B cell (primary cell): Measurements from ENCODE around the gene P2RX2. TPM values are rescaled to one million over a fixed set of nuclear protein-coding genes. Genes with fewer than 3 reads are reported as not detected.

Source experiments
- ATAC-seq: fragments of 200-7000 bp; cut with Tn5 transposase; one replicate; pipeline ENCODE4 v1.10.0; 2021; ENCODE audit warnings: low read depth, mild to moderate bottlenecking, moderate number of reproducible peaks, moderate library complexity
- CTCF ChIA-PET: fragments of 350-600 bp; sonication (Branson Sonifier 250); formaldehyde crosslinking; loops from one replicate; lab custom pipeline; 2021; ENCODE audit warnings: antibody characterized with exemption, inconsistent platforms; lab: Charles Lee
- POLR2A ChIA-PET: fragments of 350-600 bp; sonication (Branson Sonifier 250); formaldehyde crosslinking; loops from one replicate; lab custom pipeline; 2021; ENCODE audit warnings: antibody characterized with exemption; lab: Charles Lee
- DNase-seq: peaks from one replicate; pipeline ENCODE4 v3.0.0; 2013
- H2AFZ ChIP-seq: 2 replicates; pipeline ENCODE4 v1.6.1; 2012; ENCODE audit warnings: mild to moderate bottlenecking, low read depth, low read length; ENCODE audit not compliant: insufficient read depth, poor library complexity, severe bottlenecking
- H3K27ac ChIP-seq, 2 donors: 1 replicate in 1 of 2; 2 replicates in 1 of 2; pipeline ENCODE4 v1.5.1; 2012 to 2013; ENCODE audit warnings: low read length in 2 of 2, mild to moderate bottlenecking in 2 of 2, moderate library complexity in 1 of 2
- H3K27me3 ChIP-seq, 4 experiments: fragments of 200-600 bp in 1 of 4; sonication (generic) in 1 of 4; replicated peaks in 1 of 4; 1 replicate in 2 of 4; 2 replicates in 2 of 4; pipeline versions ENCODE4 v1.6.1 to v1.7.0; 2013 to 2016; ENCODE audit warnings: low read length in 3 of 4, mild to moderate bottlenecking in 2 of 4, mixed read lengths in 1 of 4, moderate library complexity in 1 of 4; ENCODE audit not compliant: insufficient read depth in 4 of 4, control insufficient read depth in 3 of 4; ENCODE audit errors: control extremely low read depth in 1 of 4
- H3K36me3 ChIP-seq, 2 experiments: replicated peaks in 1 of 2; 1 replicate in 1 of 2; 2 replicates in 1 of 2; pipeline versions ENCODE4 v1.6.1 to v1.7.1; 2013; ENCODE audit warnings: low read length in 1 of 2; ENCODE audit not compliant: insufficient read depth in 2 of 2, control insufficient read depth in 1 of 2; ENCODE audit errors: control extremely low read depth in 1 of 2, extremely low read depth in 1 of 2
- H3K4me1 ChIP-seq, 2 donors: fragments of 200-600 bp in 1 of 2; sonication (generic) in 1 of 2; 1 replicate in 1 of 2; 2 replicates in 1 of 2; pipeline versions ENCODE4 v1.5.1 to v1.6.1; 2013 to 2017; ENCODE audit warnings: low read length in 2 of 2; ENCODE audit not compliant: control insufficient read depth in 2 of 2, insufficient read depth in 2 of 2
- H3K4me2 ChIP-seq: replicated peaks from 2 replicates; pipeline ENCODE3; 2012; ENCODE audit warnings: mild to moderate bottlenecking, low read depth, low read length; ENCODE audit not compliant: poor library complexity, severe bottlenecking
- H3K4me3 ChIP-seq, 5 experiments: fragments of 200-600 bp in 1 of 5; sonication (generic) in 1 of 5; 1 replicate in 3 of 5; 2 replicates in 2 of 5; pipeline versions ENCODE4 v1.5.1 to v1.7.0; 2011 to 2016; ENCODE audit warnings: low read length in 4 of 5, mild to moderate bottlenecking in 4 of 5, low read depth in 2 of 5, control low read depth in 1 of 5, moderate library complexity in 1 of 5; ENCODE audit not compliant: insufficient read depth in 1 of 5; ENCODE audit errors: control extremely low read depth in 1 of 5, extremely low read depth in 1 of 5
- H3K79me2 ChIP-seq: fragments of 200-600 bp; sonication (generic); one replicate; pipeline ENCODE4 v1.6.0; 2016; ENCODE audit warnings: low read length; ENCODE audit not compliant: control insufficient read depth, insufficient read depth
- H3K9ac ChIP-seq: fragments of 200-600 bp; sonication (generic); 2 replicates; pipeline ENCODE4 v1.6.1; 2017; ENCODE audit warnings: mild to moderate bottlenecking, low read length, moderate library complexity
- H3K9me3 ChIP-seq, 3 donors: one replicate each; pipeline versions ENCODE4 v1.6.1 to v1.7.1; 2013; ENCODE audit warnings: low read length in 2 of 3; ENCODE audit not compliant: control insufficient read depth in 2 of 3, insufficient read depth in 1 of 3; ENCODE audit errors: control extremely low read depth in 1 of 3
- H4K20me1 ChIP-seq: 2 replicates; pipeline ENCODE4 v1.6.0; 2012; ENCODE audit warnings: mild to moderate bottlenecking, low read length; ENCODE audit not compliant: insufficient read depth, control insufficient read depth, poor library complexity, severe bottlenecking
- H3K27ac Mint-ChIP-seq: one replicate; pipeline ENCODE4 v1.8.0; 2021; ENCODE audit warnings: mixed read lengths
- H3K27me3 Mint-ChIP-seq: one replicate; pipeline ENCODE4 v1.8.0; 2021; ENCODE audit warnings: mixed read lengths
- H3K4me1 Mint-ChIP-seq: one replicate; pipeline ENCODE4 v1.8.0; 2021; ENCODE audit warnings: mixed read lengths
- H3K4me3 Mint-ChIP-seq: one replicate; pipeline ENCODE4 v1.8.0; 2021; ENCODE audit warnings: mixed read lengths
- H3K9me3 Mint-ChIP-seq: one replicate; pipeline ENCODE4 v1.8.0; 2022; ENCODE audit warnings: mixed read lengths; ENCODE audit not compliant: insufficient read depth
- EZH2 ChIP-seq: IDR thresholded peaks from 2 replicates; pipeline ENCODE4 v1.6.1; 2012; ENCODE audit warnings: borderline replicate concordance, low read depth, mild to moderate bottlenecking, moderate library complexity, low read length; ENCODE audit not compliant: insufficient read depth, poor library complexity, severe bottlenecking
- WGBS: methylation state at CpG from one replicate; pipeline ENCODE4 v1.1.5; 2013; ENCODE audit warnings: missing lambda C conversion rate; ENCODE audit not compliant: insufficient coverage; 5-methylcytosine and 5-hydroxymethylcytosine counted together
- intact Hi-C: fragments of 100-400 bp; cut with micrococcal nuclease; formaldehyde crosslinking; loops from one replicate; pipeline ENCODE4 v1.10.0; 2022
- polyA minus RNA-seq: library from RNA; depleted of rRNA, polyadenylated mRNA; stranded (reverse); fragments of >200 nt; gene quantifications from 2 replicates; pipeline ENCODE4 v1.2.3, GENCODE V29; 2012
- polyA plus RNA-seq: library from polyadenylated mRNA; depleted of rRNA; stranded (reverse); fragments of >200 nt; gene quantifications from 2 replicates; pipeline ENCODE4 v1.2.3, GENCODE V29; 2012
- total RNA-seq, 2 donors: library from RNA; stranded (reverse); fragments of 120-200 nt in 1 of 2; gene quantifications; 1 replicate in 1 of 2; 2 replicates in 1 of 2; pipeline versions ENCODE4 v1.2.3 to v1.2.4, GENCODE V29; 2013 to 2022
- TF ChIP-seq, protein P1 (sequence below): fragments of 200-600 bp; IDR thresholded peaks from one replicate; pipeline ENCODE4 v1.8.0; 2022; ENCODE audit warnings: antibody characterized with exemption, mild to moderate bottlenecking

P2RX2 gene
- total RNA-seq (not detected in 2 replicates), polyA plus RNA-seq (not detected in 2 replicates), polyA minus RNA-seq (not detected in 2 replicates)
- not detected for total RNA-seq (2013)

DNA sequence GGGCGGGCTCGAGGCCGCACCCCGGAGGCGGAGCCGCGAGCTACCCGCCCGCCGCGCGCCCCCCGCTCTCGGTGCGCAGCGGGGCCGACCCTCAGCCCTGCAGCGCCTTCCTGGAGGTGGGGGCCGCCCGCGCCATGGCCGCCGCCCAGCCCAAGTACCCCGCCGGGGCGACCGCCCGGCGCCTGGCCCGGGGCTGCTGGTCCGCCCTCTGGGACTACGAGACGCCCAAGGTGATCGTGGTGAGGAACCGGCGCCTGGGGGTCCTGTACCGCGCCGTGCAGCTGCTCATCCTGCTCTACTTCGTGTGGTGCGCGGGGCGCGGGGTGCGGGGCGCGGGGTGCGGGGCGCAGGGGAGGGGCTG, at the start of gene P2RX2:
Gene P2RX2, plus strand, starts transcription at position 94 of the 361 bp plus-strand sequence. Its CDS starts 41 bp downstream, at position 135.
- peak within 1 kb of the TSS in 1 of 5 experiments; percentile 24 for H3K4me3 ChIP-seq
- Mint-ChIP-seq H3K27ac (no peak within 1 kb of the TSS), H3K4me3 (peak within 1 kb of the TSS; percentile 42), H3K27me3 (peaks cover 26% of the 10 kb centered on the region), H3K4me1 (peaks cover 11% of the 10 kb centered on the region), H3K9me3 (no peaks in the 10 kb centered on the region)
- peak within 1 kb of the TSS; percentile 52 for H3K4me2 ChIP-seq
- intact Hi-C loops: no loop called here
- H2AFZ ChIP-seq: no peak within 1 kb of the TSS
- ATAC-seq (no peak), DNase-seq (no peak)
- TF ChIP-seq, protein P1, sequence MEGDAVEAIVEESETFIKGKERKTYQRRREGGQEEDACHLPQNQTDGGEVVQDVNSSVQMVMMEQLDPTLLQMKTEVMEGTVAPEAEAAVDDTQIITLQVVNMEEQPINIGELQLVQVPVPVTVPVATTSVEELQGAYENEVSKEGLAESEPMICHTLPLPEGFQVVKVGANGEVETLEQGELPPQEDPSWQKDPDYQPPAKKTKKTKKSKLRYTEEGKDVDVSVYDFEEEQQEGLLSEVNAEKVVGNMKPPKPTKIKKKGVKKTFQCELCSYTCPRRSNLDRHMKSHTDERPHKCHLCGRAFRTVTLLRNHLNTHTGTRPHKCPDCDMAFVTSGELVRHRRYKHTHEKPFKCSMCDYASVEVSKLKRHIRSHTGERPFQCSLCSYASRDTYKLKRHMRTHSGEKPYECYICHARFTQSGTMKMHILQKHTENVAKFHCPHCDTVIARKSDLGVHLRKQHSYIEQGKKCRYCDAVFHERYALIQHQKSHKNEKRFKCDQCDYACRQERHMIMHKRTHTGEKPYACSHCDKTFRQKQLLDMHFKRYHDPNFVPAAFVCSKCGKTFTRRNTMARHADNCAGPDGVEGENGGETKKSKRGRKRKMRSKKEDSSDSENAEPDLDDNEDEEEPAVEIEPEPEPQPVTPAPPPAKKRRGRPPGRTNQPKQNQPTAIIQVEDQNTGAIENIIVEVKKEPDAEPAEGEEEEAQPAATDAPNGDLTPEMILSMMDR: no peak
- no peak for TF ChIP-seq EZH2
- peaks cover 6 to 30% (median 19%) of the 10 kb centered on the region in 3 donors for H3K9me3 ChIP-seq
- peaks cover 0 to 40% (median 25%) of the 10 kb centered on the region in 4 experiments for H3K27me3 ChIP-seq
- no peaks in the 10 kb centered on the region for H4K20me1 ChIP-seq
- no peaks in the 10 kb centered on the region for H3K79me2 ChIP-seq
- H3K27ac ChIP-seq: no peak within 1 kb of the TSS
- 17% methylated on average over 46 of the region's 49 CpGs for WGBS
- POLR2A ChIA-PET: no interaction called here
- no peak within 1 kb of the TSS for H3K9ac ChIP-seq
- H3K4me1 ChIP-seq: peaks cover 6 to 11% of the 10 kb centered on the region in 2 donors
- CTCF ChIA-PET: interaction anchor here (1.0 to 1.9 kb wide), 2 partner anchors 19 to 465 kb away, joined by 6 to 8 read pairs; no protein-coding TSS in a partner anchor
- H3K36me3 ChIP-seq: peaks cover 0 to 1% of the 10 kb centered on the region in 2 experiments

GRCh38 chr12:132568826-132569480, 49.6 kb upstream of the P2RX2 start:
- Histone ChIP-seq H2AFZ (no peak overlapping the region), H3K4me2 (no peak overlapping the region), H3K27me3 (no peaks in the 10 kb centered on the region), H3K9me3 (no peaks in the 10 kb centered on the region), H3K27ac (no peak overlapping the region), H3K9ac (no peak overlapping the region), H4K20me1 (peaks cover 60% of the 10 kb centered on the region), H3K4me1 (no peaks in the 10 kb centered on the region), H3K36me3 (peaks cover 2 to 46% of the 10 kb centered on the region in 2 experiments), H3K79me2 (peaks cover 40% of the 10 kb centered on the region), H3K4me3 (no peak overlapping the region)
- Mint-ChIP-seq H3K27me3 (no peaks in the 10 kb centered on the region), H3K4me1 (no peaks in the 10 kb centered on the region), H3K27ac (no peak overlapping the region), H3K9me3 (no peaks in the 10 kb centered on the region), H3K4me3 (no peak overlapping the region)
- POLR2A ChIA-PET: no interaction called here
- intact Hi-C loops: no loop called here
- DNase-seq: no peak
- CTCF ChIA-PET: interaction anchor here (1.2 to 1.6 kb wide), 2 partner anchors 46 to 154 kb away, joined by 4 to 6 read pairs; no protein-coding TSS in a partner anchor
- TF ChIP-seq, protein P1: no peak
- no peak for TF ChIP-seq EZH2
- no peak for ATAC-seq
- 82% methylated on average over 14 of the region's 17 CpGs for WGBS
